Measurements from ENCODE around the gene MT1M.

DNA sequence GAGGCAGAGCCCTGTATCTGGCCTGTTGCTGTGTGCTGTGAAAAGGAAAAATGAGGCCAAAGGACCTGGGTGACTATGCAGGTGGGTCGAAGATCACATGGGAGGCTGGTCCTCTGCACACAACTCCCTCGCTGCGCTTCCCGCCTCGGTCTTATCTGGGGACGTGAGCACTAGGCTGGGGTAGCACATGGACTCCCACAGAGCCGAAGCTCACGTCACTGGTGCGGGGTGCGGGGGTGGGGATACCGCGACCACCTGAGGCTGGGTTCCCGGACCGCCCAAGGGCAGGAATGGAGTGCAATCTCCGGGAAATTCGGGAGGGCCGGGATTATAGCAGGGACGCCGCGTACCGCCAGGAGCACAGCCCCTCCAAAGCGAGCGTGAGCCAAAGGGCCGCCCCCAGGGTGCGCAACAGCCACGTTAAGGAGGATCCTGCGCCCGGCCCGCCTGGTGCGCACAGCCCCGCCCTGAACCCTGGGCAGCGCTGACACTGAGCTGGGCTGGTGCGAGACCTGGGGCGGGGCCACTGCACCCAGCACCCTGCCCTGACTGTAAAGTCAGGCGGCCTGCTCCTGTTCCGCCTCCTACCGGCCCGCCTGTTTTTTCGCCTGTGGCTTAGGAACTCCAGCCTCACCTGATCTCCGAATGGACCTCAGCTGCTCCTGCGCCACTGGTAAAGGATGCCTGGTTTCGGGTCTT lies 10.8 kb downstream of the MT1M start:
- TF ChIP-seq, protein P1, sequence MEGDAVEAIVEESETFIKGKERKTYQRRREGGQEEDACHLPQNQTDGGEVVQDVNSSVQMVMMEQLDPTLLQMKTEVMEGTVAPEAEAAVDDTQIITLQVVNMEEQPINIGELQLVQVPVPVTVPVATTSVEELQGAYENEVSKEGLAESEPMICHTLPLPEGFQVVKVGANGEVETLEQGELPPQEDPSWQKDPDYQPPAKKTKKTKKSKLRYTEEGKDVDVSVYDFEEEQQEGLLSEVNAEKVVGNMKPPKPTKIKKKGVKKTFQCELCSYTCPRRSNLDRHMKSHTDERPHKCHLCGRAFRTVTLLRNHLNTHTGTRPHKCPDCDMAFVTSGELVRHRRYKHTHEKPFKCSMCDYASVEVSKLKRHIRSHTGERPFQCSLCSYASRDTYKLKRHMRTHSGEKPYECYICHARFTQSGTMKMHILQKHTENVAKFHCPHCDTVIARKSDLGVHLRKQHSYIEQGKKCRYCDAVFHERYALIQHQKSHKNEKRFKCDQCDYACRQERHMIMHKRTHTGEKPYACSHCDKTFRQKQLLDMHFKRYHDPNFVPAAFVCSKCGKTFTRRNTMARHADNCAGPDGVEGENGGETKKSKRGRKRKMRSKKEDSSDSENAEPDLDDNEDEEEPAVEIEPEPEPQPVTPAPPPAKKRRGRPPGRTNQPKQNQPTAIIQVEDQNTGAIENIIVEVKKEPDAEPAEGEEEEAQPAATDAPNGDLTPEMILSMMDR (conservative IDR thresholded peaks at IDR 0.05) = peak; percentile 54
- no peak for TF ChIP-seq EZH2 (IDR thresholded peaks at IDR 0.05; ENCODE audit: low read depth)

All from PC-9 (cell line).